ENCODE measurements around the gene PCDH12.

PCDH12 gene

GRCh38 chr5:141966963-141967333 lies 8.9 kb upstream of the PCDH12 start:
- no peak for TF ChIP-seq CTCF (conservative IDR thresholded peaks at IDR 0.05; ENCODE audit: low read depth, low read length)
- no peak for DNase-seq (ENCODE audit: low read depth)

GRCh38 chr5:141966275-141966962 lies 8.4 kb upstream of the PCDH12 start:
- no peak for TF ChIP-seq CTCF (conservative IDR thresholded peaks at IDR 0.05; ENCODE audit: low read depth, low read length)
- DNase-seq (ENCODE audit: low read depth), result no peak
- H3K4me3 ChIP-seq (ENCODE audit: low read depth, low read length), result no peak overlapping the region

More at GRCh38 chr5:141966963-141967333, 8.9 kb upstream of the PCDH12 start:
- H3K4me3 ChIP-seq (ENCODE audit: low read depth, low read length), result no peak overlapping the region

GRCh38 chr5:141965071-141965470 lies 7.1 kb upstream of the PCDH12 start:
- TF ChIP-seq CTCF (conservative IDR thresholded peaks at IDR 0.05; ENCODE audit: low read depth, low read length), result no peak
- H3K4me3 ChIP-seq (ENCODE audit: low read depth, low read length), result no peak overlapping the region

GRCh38 chr5:141963701-141964100 lies 5.7 kb upstream of the PCDH12 start:
- no peak overlapping the region for H3K4me3 ChIP-seq (ENCODE audit: low read depth, low read length)
- no peak for TF ChIP-seq CTCF (conservative IDR thresholded peaks at IDR 0.05; ENCODE audit: low read depth, low read length)
- DNase-seq (ENCODE audit: low read depth), result no peak

More at GRCh38 chr5:141965071-141965470, 7.1 kb upstream of the PCDH12 start:
- no peak for DNase-seq (ENCODE audit: low read depth)

- TF ChIP-seq CTCF (conservative IDR thresholded peaks at IDR 0.05; ENCODE audit: low read depth, low read length), result no peak
- no peak overlapping the region for H3K4me3 ChIP-seq (ENCODE audit: low read depth, low read length)
- no peak for DNase-seq (ENCODE audit: low read depth)
These were observed 3.5 kb upstream of the PCDH12 start for GRCh38 chr5:141961466-141961865.

GRCh38 chr5:141960449-141961323 lies 2.7 kb upstream of the PCDH12 start:
- TF ChIP-seq CTCF (conservative IDR thresholded peaks at IDR 0.05; ENCODE audit: low read depth, low read length), result peak; percentile 96
- no peak overlapping the region for H3K4me3 ChIP-seq (ENCODE audit: low read depth, low read length)
- peak; percentile 88 for DNase-seq (ENCODE audit: low read depth)

All from choroid plexus epithelial cell (primary cell).